Measurements from ENCODE around the gene PHAF1. TPM values are rescaled to one million over a fixed set of nuclear protein-coding genes. Genes with fewer than 3 reads are reported as not detected.

PHAF1 gene
- polyA plus RNA-seq, 1 donor from 2014 or later: 9.8 TPM

DNA sequence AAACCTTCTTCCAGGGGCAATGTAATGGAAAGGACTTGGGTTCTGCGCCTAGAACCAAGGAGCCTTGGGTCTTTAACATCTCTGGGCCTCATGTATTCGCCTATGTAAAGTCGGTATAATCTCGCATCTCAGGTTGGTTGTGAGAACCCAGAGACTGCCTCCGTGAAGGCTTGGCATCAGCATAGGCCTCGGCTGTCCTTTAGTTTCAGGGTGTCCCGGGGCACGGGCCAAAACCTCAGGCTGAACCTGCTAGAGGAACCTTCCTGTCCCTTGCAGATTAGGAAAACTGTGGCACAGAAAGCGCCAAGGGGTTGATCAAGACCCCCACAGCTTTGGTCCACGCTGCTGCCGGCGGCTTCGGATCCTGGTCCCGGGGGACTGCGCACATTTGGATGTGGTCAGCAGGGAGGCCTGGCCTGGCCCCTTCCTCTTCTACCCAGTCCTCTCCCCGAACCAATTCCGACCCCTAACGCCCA is 772 bp upstream of the PHAF1 start:
- Histone ChIP-seq H3K9ac (ENCODE audit: low read length) (peak overlapping the region; percentile 86), H3K4me2 (ENCODE audit: low read length) (peak overlapping the region; percentile 40), H3K27ac (ENCODE audit: low read length) (peak overlapping the region; percentile 52), H3K36me3 (ENCODE audit: insufficient read depth, low read length) (no peaks in the 10 kb centered on the region), H3K9me2 (ENCODE audit: insufficient read depth, low read length) (no peaks in the 10 kb centered on the region), H3K79me2 (replicated peaks; ENCODE audit: insufficient read depth, low read length) (peaks cover 30% of the 10 kb centered on the region), H4K20me1 (ENCODE audit: insufficient read depth) (no peaks in the 10 kb centered on the region), H2AFZ (ENCODE audit: low read depth, low read length) (peak overlapping the region; percentile 86), H3K27me3 (ENCODE audit: insufficient read depth, low read depth, low read length) (no peaks in the 10 kb centered on the region), H3F3A (ENCODE audit: insufficient read depth, low read length, poor library complexity, severe bottlenecking) (no peaks in the 10 kb centered on the region), H3K9me3 (ENCODE audit: low read length) (no peaks in the 10 kb centered on the region), H3K4me3 (ENCODE audit: low read length) (peak overlapping the region; percentile 99)
- TF ChIP-seq SMC3 (conservative IDR thresholded peaks at IDR 0.05; ENCODE audit: poor library complexity) (no peak), MXI1 (conservative IDR thresholded peaks at IDR 0.05; ENCODE audit: poor library complexity, severe bottlenecking) (no peak), TAF1 (IDR thresholded peaks at IDR 0.05; ENCODE audit: low read depth) (no peak), EP300 (conservative IDR thresholded peaks at IDR 0.05; ENCODE audit: poor library complexity, severe bottlenecking) (no peak), EZH2 (IDR thresholded peaks at IDR 0.05; ENCODE audit: borderline replicate concordance, insufficient read depth, low read length, poor library complexity, severe bottlenecking) (no peak), RAD21 (conservative IDR thresholded peaks at IDR 0.05) (no peak), POLR2AphosphoS5 (IDR thresholded peaks at IDR 0.05) (no peak)
- TF ChIP-seq, protein P1, sequence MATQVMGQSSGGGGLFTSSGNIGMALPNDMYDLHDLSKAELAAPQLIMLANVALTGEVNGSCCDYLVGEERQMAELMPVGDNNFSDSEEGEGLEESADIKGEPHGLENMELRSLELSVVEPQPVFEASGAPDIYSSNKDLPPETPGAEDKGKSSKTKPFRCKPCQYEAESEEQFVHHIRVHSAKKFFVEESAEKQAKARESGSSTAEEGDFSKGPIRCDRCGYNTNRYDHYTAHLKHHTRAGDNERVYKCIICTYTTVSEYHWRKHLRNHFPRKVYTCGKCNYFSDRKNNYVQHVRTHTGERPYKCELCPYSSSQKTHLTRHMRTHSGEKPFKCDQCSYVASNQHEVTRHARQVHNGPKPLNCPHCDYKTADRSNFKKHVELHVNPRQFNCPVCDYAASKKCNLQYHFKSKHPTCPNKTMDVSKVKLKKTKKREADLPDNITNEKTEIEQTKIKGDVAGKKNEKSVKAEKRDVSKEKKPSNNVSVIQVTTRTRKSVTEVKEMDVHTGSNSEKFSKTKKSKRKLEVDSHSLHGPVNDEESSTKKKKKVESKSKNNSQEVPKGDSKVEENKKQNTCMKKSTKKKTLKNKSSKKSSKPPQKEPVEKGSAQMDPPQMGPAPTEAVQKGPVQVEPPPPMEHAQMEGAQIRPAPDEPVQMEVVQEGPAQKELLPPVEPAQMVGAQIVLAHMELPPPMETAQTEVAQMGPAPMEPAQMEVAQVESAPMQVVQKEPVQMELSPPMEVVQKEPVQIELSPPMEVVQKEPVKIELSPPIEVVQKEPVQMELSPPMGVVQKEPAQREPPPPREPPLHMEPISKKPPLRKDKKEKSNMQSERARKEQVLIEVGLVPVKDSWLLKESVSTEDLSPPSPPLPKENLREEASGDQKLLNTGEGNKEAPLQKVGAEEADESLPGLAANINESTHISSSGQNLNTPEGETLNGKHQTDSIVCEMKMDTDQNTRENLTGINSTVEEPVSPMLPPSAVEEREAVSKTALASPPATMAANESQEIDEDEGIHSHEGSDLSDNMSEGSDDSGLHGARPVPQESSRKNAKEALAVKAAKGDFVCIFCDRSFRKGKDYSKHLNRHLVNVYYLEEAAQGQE (IDR thresholded peaks at IDR 0.05; ENCODE audit: borderline replicate concordance): no peak
- TF ChIP-seq, protein P2, sequence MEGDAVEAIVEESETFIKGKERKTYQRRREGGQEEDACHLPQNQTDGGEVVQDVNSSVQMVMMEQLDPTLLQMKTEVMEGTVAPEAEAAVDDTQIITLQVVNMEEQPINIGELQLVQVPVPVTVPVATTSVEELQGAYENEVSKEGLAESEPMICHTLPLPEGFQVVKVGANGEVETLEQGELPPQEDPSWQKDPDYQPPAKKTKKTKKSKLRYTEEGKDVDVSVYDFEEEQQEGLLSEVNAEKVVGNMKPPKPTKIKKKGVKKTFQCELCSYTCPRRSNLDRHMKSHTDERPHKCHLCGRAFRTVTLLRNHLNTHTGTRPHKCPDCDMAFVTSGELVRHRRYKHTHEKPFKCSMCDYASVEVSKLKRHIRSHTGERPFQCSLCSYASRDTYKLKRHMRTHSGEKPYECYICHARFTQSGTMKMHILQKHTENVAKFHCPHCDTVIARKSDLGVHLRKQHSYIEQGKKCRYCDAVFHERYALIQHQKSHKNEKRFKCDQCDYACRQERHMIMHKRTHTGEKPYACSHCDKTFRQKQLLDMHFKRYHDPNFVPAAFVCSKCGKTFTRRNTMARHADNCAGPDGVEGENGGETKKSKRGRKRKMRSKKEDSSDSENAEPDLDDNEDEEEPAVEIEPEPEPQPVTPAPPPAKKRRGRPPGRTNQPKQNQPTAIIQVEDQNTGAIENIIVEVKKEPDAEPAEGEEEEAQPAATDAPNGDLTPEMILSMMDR (IDR thresholded peaks at IDR 0.05; ENCODE audit: poor library complexity, severe bottlenecking): no peak

DNA sequence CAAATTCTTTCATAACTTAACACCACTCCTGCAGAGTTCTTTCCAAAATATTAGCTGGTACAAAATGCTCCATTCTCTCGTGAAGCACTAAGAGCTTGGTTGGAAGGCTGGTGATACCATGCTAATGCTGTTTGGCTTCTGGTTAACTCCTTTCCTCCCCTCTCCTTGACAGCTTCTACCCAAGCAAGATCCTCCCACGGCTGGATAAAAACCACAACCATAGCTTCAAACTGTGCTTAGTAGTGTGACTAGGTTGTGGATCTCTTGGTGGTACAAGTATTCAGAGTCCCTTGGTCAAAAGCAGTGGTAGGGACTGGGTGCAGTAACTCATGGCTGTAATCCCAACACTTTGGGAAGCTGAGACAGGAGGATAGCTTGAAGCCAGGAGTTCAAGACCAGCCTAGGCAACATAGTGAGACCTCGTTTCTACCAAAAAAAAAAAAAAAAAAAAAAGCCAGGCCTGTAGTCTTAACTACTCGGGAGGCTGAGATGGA is 2.3 kb downstream of the PHAF1 start:
- H2AFZ ChIP-seq (ENCODE audit: low read depth, low read length): no peak overlapping the region
- H3K9me2 ChIP-seq (ENCODE audit: insufficient read depth, low read length): no peaks in the 10 kb centered on the region
- no peaks in the 10 kb centered on the region for H3K27me3 ChIP-seq (ENCODE audit: insufficient read depth, low read depth, low read length)
- peaks cover 39% of the 10 kb centered on the region for H3K79me2 ChIP-seq (replicated peaks; ENCODE audit: insufficient read depth, low read length)
- H3K4me3 ChIP-seq (ENCODE audit: low read length): no peak overlapping the region
- H3K27ac ChIP-seq (ENCODE audit: low read length): no peak overlapping the region
- H4K20me1 ChIP-seq (ENCODE audit: insufficient read depth): no peaks in the 10 kb centered on the region
- H3K9ac ChIP-seq (ENCODE audit: low read length): no peak overlapping the region
- no peak overlapping the region for H3K4me2 ChIP-seq (ENCODE audit: low read length)
- no peaks in the 10 kb centered on the region for H3K36me3 ChIP-seq (ENCODE audit: insufficient read depth, low read length)
- TF ChIP-seq MXI1 (conservative IDR thresholded peaks at IDR 0.05; ENCODE audit: poor library complexity, severe bottlenecking): no peak
- TF ChIP-seq RAD21 (conservative IDR thresholded peaks at IDR 0.05): no peak
- no peak for TF ChIP-seq EP300 (conservative IDR thresholded peaks at IDR 0.05; ENCODE audit: poor library complexity, severe bottlenecking)
- TF ChIP-seq EZH2 (IDR thresholded peaks at IDR 0.05; ENCODE audit: borderline replicate concordance, insufficient read depth, low read length, poor library complexity, severe bottlenecking): no peak
- no peak for TF ChIP-seq SMC3 (conservative IDR thresholded peaks at IDR 0.05; ENCODE audit: poor library complexity)
- TF ChIP-seq POLR2AphosphoS5 (IDR thresholded peaks at IDR 0.05): no peak
- TF ChIP-seq, protein P1 (IDR thresholded peaks at IDR 0.05; ENCODE audit: borderline replicate concordance): no peak
- TF ChIP-seq, protein P2 (IDR thresholded peaks at IDR 0.05; ENCODE audit: poor library complexity, severe bottlenecking): no peak
- no peak for TF ChIP-seq TAF1 (IDR thresholded peaks at IDR 0.05; ENCODE audit: low read depth)
- H3K9me3 ChIP-seq (ENCODE audit: low read length): no peaks in the 10 kb centered on the region
- H3F3A ChIP-seq (ENCODE audit: insufficient read depth, low read length, poor library complexity, severe bottlenecking): no peaks in the 10 kb centered on the region

Data from neural cell (in vitro differentiated cells).